ENCODE results near the gene BTF3.

The BTF3 gene

GRCh38 chr5:73499187-73499586 is 945 bp downstream of the BTF3 start:
- TF ChIP-seq ZNF70 (CRISPR knock-in tag; IDR thresholded peaks at IDR 0.05) (no peak), CREB5 (CRISPR knock-in tag; IDR thresholded peaks at IDR 0.05; ENCODE audit: low read depth) (no peak), TCF4 (CRISPR knock-in tag; IDR thresholded peaks at IDR 0.05; ENCODE audit: borderline replicate concordance) (no peak), SNAI2 (CRISPR knock-in tag; IDR thresholded peaks at IDR 0.05) (no peak), OSR1 (CRISPR knock-in tag; IDR thresholded peaks at IDR 0.05) (no peak), BACH2 (CRISPR knock-in tag; IDR thresholded peaks at IDR 0.05; ENCODE audit: borderline replicate concordance) (no peak), ZNF565 (CRISPR knock-in tag; conservative IDR thresholded peaks at IDR 0.05; ENCODE audit: low read depth) (no peak), ZFP3 (CRISPR knock-in tag; IDR thresholded peaks at IDR 0.05) (no peak), TOX (CRISPR knock-in tag; IDR thresholded peaks at IDR 0.05; ENCODE audit: borderline replicate concordance) (no peak)
- ATAC-seq, result no peak

GRCh38 chr5:73499756-73500155 is 1.5 kb downstream of the BTF3 start:
- TF ChIP-seq CREB5 (CRISPR knock-in tag; IDR thresholded peaks at IDR 0.05; ENCODE audit: low read depth) (no peak), ESRRG (CRISPR knock-in tag; IDR thresholded peaks at IDR 0.05) (no peak), ZNF8 (CRISPR knock-in tag; IDR thresholded peaks at IDR 0.05) (no peak), ARNTL (CRISPR knock-in tag; IDR thresholded peaks at IDR 0.05; ENCODE audit: borderline replicate concordance, low read depth) (no peak), ZC3H10 (CRISPR knock-in tag; IDR thresholded peaks at IDR 0.05) (no peak), PATZ1 (CRISPR knock-in tag; IDR thresholded peaks at IDR 0.05; ENCODE audit: borderline replicate concordance) (no peak), SNAI2 (CRISPR knock-in tag; IDR thresholded peaks at IDR 0.05) (no peak), CSDC2 (CRISPR knock-in tag; IDR thresholded peaks at IDR 0.05) (no peak), GLIS3 (CRISPR knock-in tag; IDR thresholded peaks at IDR 0.05) (no peak), ZFP3 (CRISPR knock-in tag; IDR thresholded peaks at IDR 0.05) (no peak), POU6F1 (CRISPR knock-in tag; IDR thresholded peaks at IDR 0.05; ENCODE audit: borderline replicate concordance, low read depth) (no peak), ZNF565 (CRISPR knock-in tag; conservative IDR thresholded peaks at IDR 0.05; ENCODE audit: low read depth) (no peak), BACH2 (CRISPR knock-in tag; IDR thresholded peaks at IDR 0.05; ENCODE audit: borderline replicate concordance) (no peak), PPARA (CRISPR knock-in tag; IDR thresholded peaks at IDR 0.05; ENCODE audit: borderline replicate concordance) (no peak), ZFP30 (CRISPR knock-in tag; IDR thresholded peaks at IDR 0.05) (no peak), ZNF70 (CRISPR knock-in tag; IDR thresholded peaks at IDR 0.05) (no peak), TCF4 (CRISPR knock-in tag; IDR thresholded peaks at IDR 0.05; ENCODE audit: borderline replicate concordance) (no peak), TOX (CRISPR knock-in tag; IDR thresholded peaks at IDR 0.05; ENCODE audit: borderline replicate concordance) (no peak), ISL1 (CRISPR knock-in tag; IDR thresholded peaks at IDR 0.05) (no peak)
- no peak for ATAC-seq

- ATAC-seq, result no peak
- no peak for TF ChIP-seq PPARA (CRISPR knock-in tag; IDR thresholded peaks at IDR 0.05; ENCODE audit: borderline replicate concordance)
- TF ChIP-seq PATZ1 (CRISPR knock-in tag; IDR thresholded peaks at IDR 0.05; ENCODE audit: borderline replicate concordance), result no peak
- no peak for TF ChIP-seq SNAI2 (CRISPR knock-in tag; IDR thresholded peaks at IDR 0.05)
- TF ChIP-seq OSR1 (CRISPR knock-in tag; IDR thresholded peaks at IDR 0.05), result no peak
- no peak for TF ChIP-seq CREB5 (CRISPR knock-in tag; IDR thresholded peaks at IDR 0.05; ENCODE audit: low read depth)
- TF ChIP-seq ZFP30 (CRISPR knock-in tag; IDR thresholded peaks at IDR 0.05), result no peak
Measured at GRCh38 chr5:73501406-73501805, 3.2 kb downstream of the BTF3 start.
